Mammary epithelial cell (primary cell): ENCODE data around the gene TENM4.

ENCODE experiments used
- CTCF ChIP-seq, 2 donors: IDR thresholded peaks in 1 of 2; conservative IDR thresholded peaks in 1 of 2; 2 replicates each; pipeline ENCODE4 v1.5.1; 2011 to 2012; ENCODE audit warnings: inconsistent platforms in 2 of 2, low read length in 2 of 2, mild to moderate bottlenecking in 2 of 2, control low read depth in 1 of 2, low read depth in 1 of 2; ENCODE audit not compliant: insufficient read depth in 1 of 2; ENCODE audit errors: extremely low read depth in 1 of 2
- EZH2 ChIP-seq: IDR thresholded peaks from 2 replicates; pipeline ENCODE4 v1.6.1; 2012; ENCODE audit warnings: low read length, inconsistent platforms, borderline replicate concordance

- TF ChIP-seq CTCF (conservative IDR thresholded peaks at IDR 0.05 in 1 of 2, IDR thresholded peaks at IDR 0.05 in 1 of 2; ENCODE audit: extremely low read depth in 1 of 2, insufficient read depth in 1 of 2, low read depth in 1 of 2, low read length in 2 of 2) (no peak), EZH2 (no peak)
These were observed 634.4 kb downstream of the TENM4 start for GRCh38 chr11:78806214-78807004.
